Left ventricle myocardium inferior (tissue), 1 donor: ENCODE measurements around the gene RIN3. TPM values are rescaled to one million over a fixed set of nuclear protein-coding genes. Genes with fewer than 3 reads are reported as not detected.

Experiments used
- DNase-seq: peaks from one replicate; pipeline ENCODE4 v3.0.0-alpha.2; 2020
- H3K27ac ChIP-seq: fragments of 200-600 bp; replicated peaks from 2 replicates; pipeline ENCODE4 v1.8.0; 2021
- H3K27me3 ChIP-seq: fragments of 200-600 bp; 2 replicates; pipeline ENCODE4 v1.8.0; 2021; ENCODE audit warnings: low read depth
- H3K36me3 ChIP-seq: fragments of 200-600 bp; 2 replicates; pipeline ENCODE4 v1.8.0; 2021
- H3K4me1 ChIP-seq: fragments of 200-600 bp; 2 replicates; pipeline ENCODE4 v1.8.0; 2021
- H3K4me3 ChIP-seq: fragments of 200-600 bp; 2 replicates; pipeline ENCODE4 v1.8.0; 2021; ENCODE audit warnings: mild to moderate bottlenecking, moderate library complexity
- H3K9me3 ChIP-seq: fragments of 200-600 bp; replicated peaks from 2 replicates; pipeline ENCODE4 v1.8.0; 2021
- intact Hi-C: fragments of 100-400 bp; cut with micrococcal nuclease; formaldehyde crosslinking; loops from one replicate; pipeline ENCODE4 v1.11.0; 2022
- total RNA-seq: library from RNA; stranded (reverse); fragmentation: NEBNext Ultra II Directional; extraction: Animal tissue kit (Norgen Biotek cat#: 25700); gene quantifications from one replicate; pipeline ENCODE4 v1.2.1, GENCODE V29; 2021
- TF ChIP-seq, protein P1 (sequence below): fragments of 200-600 bp; IDR thresholded peaks from 2 replicates; pipeline ENCODE4 v1.8.0; 2021; ENCODE audit warnings: antibody characterized with exemption, mild to moderate bottlenecking, borderline replicate concordance
- donor health status: DM: no; HTN: yes; CAD: no; lungs with severe emphysema.

RIN3 gene
- total RNA-seq, 1 donor from 2014 or later: 13.8 TPM

DNA sequence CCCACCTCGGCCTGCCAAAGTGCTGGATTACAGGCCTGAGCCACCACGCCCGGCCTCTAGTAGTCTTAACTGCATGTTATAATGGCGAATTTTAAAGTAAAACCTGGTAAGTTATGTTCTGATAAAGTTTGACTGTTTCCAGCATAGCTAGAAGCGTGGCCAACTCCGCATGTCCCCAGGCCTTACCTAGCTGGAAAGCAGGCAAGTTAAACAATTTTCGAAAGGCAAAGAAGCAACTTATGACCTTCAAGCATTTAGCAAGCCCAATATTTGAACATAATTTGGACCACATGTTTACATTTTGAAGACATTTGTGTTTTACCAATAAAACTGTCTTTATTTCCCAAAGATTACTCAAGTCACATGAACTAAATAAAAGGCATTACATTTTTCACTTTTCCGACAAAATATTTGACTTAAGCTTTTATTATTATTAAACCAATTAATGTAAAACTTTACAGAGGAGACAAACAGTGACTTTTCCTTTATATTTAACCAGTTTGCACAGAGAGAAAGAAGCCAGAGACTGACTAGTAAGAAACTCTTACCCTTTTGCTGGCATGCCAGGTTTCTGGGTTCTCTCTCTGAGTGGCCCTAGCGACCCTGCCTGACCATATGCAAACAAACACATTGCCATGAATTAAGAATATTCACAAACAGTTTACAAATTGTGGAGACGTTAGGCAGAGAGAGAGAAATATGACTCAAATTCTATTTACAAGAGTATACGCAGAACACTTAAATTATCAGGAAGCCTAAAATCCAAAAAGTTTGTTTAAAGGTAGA, 106.3 kb downstream of the RIN3 start:
- TF ChIP-seq, protein P1, sequence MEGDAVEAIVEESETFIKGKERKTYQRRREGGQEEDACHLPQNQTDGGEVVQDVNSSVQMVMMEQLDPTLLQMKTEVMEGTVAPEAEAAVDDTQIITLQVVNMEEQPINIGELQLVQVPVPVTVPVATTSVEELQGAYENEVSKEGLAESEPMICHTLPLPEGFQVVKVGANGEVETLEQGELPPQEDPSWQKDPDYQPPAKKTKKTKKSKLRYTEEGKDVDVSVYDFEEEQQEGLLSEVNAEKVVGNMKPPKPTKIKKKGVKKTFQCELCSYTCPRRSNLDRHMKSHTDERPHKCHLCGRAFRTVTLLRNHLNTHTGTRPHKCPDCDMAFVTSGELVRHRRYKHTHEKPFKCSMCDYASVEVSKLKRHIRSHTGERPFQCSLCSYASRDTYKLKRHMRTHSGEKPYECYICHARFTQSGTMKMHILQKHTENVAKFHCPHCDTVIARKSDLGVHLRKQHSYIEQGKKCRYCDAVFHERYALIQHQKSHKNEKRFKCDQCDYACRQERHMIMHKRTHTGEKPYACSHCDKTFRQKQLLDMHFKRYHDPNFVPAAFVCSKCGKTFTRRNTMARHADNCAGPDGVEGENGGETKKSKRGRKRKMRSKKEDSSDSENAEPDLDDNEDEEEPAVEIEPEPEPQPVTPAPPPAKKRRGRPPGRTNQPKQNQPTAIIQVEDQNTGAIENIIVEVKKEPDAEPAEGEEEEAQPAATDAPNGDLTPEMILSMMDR: no peak

DNA sequence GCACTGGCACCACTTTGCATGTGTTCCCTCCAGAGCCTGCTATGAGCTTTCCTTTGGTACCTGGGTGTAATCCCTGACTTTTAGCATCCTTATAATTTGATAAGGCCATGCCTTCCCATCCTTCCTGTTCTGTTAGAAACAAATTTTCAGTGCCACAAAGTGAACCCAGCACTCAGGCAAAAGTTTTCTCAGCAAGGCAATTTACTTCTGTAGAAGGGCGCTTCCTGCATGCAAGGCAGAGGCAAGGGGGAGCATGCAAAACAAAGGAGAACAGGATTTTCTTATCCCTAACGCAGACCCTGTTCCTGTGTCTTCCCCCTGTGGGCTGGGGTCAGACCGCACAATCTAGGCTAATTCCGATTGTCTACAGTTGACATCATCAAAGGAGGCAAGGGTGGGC, 108.7 kb downstream of the RIN3 start:
- H3K36me3 ChIP-seq: peaks cover 27% of the 10 kb centered on the region
- H3K4me1 ChIP-seq: no peaks in the 10 kb centered on the region
- H3K27ac ChIP-seq: no peak overlapping the region
- H3K4me3 ChIP-seq: no peak overlapping the region
- TF ChIP-seq, protein P1: no peak
- DNase-seq: no peak
- H3K9me3 ChIP-seq: peaks cover 28% of the 10 kb centered on the region
- H3K27me3 ChIP-seq: no peaks in the 10 kb centered on the region
- intact Hi-C loops: no loop called here

More for the DNA sequence above, 106.3 kb downstream of the RIN3 start:
- no peak overlapping the region for H3K4me3 ChIP-seq
- peaks cover 15% of the 10 kb centered on the region for H3K36me3 ChIP-seq
- H3K4me1 ChIP-seq: peaks cover 7% of the 10 kb centered on the region
- no peak overlapping the region for H3K27ac ChIP-seq
- intact Hi-C loops: no loop called here
- H3K27me3 ChIP-seq: no peaks in the 10 kb centered on the region
- peaks cover 13% of the 10 kb centered on the region for H3K9me3 ChIP-seq
- no peak for DNase-seq

GRCh38 chr14:92624764-92625163, 111.2 kb downstream of the RIN3 start:
- peaks cover 35% of the 10 kb centered on the region for H3K36me3 ChIP-seq
- no peak overlapping the region for H3K27ac ChIP-seq
- peaks cover 43% of the 10 kb centered on the region for H3K9me3 ChIP-seq
- intact Hi-C loops: no loop called here
- H3K4me3 ChIP-seq: no peak overlapping the region
- DNase-seq: no peak
- H3K27me3 ChIP-seq: no peaks in the 10 kb centered on the region
- no peaks in the 10 kb centered on the region for H3K4me1 ChIP-seq
- TF ChIP-seq, protein P1: no peak

DNA sequence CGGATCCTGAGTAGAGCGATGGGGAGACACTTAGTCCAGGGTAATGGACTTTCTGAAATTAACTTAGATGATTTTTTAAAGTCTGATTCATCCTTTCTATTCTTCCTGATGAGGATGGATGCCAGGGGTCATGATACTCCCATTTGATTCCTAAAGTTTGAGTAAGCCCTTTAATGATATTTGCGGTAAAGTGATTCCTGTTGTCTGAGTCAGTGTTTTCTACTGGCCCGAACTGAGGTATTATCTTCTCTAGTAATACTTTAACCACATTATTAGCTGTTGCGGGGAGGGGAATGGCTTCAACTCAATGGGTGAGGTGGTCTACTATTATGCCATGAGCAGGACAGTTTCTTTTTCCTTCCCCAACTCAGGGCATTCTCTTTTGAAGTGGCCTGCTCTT, 111.6 kb downstream of the RIN3 start:
- no peak for DNase-seq
- H3K4me1 ChIP-seq: no peaks in the 10 kb centered on the region
- H3K36me3 ChIP-seq: peaks cover 35% of the 10 kb centered on the region
- TF ChIP-seq, protein P1: no peak
- no peak overlapping the region for H3K4me3 ChIP-seq
- H3K27me3 ChIP-seq: no peaks in the 10 kb centered on the region
- no peak overlapping the region for H3K27ac ChIP-seq
- intact Hi-C loops: no loop called here
- H3K9me3 ChIP-seq: peaks cover 43% of the 10 kb centered on the region

- Histone ChIP-seq H3K27ac (no peak overlapping the region), H3K36me3 (peaks cover 35% of the 10 kb centered on the region)
These were observed 112.5 kb downstream of the RIN3 start for GRCh38 chr14:92626041-92626440.

More at GRCh38 chr14:92626041-92626440, 112.5 kb downstream of the RIN3 start:
- intact Hi-C loops: no loop called here
- TF ChIP-seq, protein P1: no peak
- peaks cover 43% of the 10 kb centered on the region for H3K9me3 ChIP-seq
- no peak for DNase-seq
- H3K4me3 ChIP-seq: no peak overlapping the region
- H3K27me3 ChIP-seq: no peaks in the 10 kb centered on the region
- no peaks in the 10 kb centered on the region for H3K4me1 ChIP-seq
